ENCODE data around the gene TMEM203. TPM values are rescaled to one million over a fixed set of nuclear protein-coding genes. Genes with fewer than 3 reads are reported as not detected.

TMEM203 gene
- total RNA-seq, 2 donors from 2014 or later: 34.0 to 39.5 TPM

GRCh38 chr9:137231372-137232039 lies 26.1 kb upstream of the TMEM203 start:
- no peak overlapping the region for H3K27ac ChIP-seq (ENCODE audit: low read depth, low read length)
- H3K27me3 ChIP-seq (ENCODE audit: control insufficient read depth, insufficient read depth, low read length, poor library complexity, severe bottlenecking): no peaks in the 10 kb centered on the region
- Mint-ChIP-seq H3K4me1 (peaks cover 6% of the 10 kb centered on the region), H3K36me3 (ENCODE audit: low read depth) (no peaks in the 10 kb centered on the region), H3K9me3 (no peaks in the 10 kb centered on the region), H3K27ac (no peak overlapping the region), H3K4me3 (no peak overlapping the region), H3K27me3 (ENCODE audit: insufficient read depth) (no peaks in the 10 kb centered on the region)
- no peak for DNase-seq
- no peaks in the 10 kb centered on the region for H3K36me3 ChIP-seq (ENCODE audit: control insufficient read depth, insufficient read depth, low read length)
- no peaks in the 10 kb centered on the region for H3K9me3 ChIP-seq (ENCODE audit: control insufficient read depth, low read length)
- no peak overlapping the region for H3K9ac ChIP-seq (ENCODE audit: extremely low read depth, low read length, poor library complexity, severe bottlenecking)
- H3K4me1 ChIP-seq (ENCODE audit: control insufficient read depth, insufficient read depth, low read length): no peaks in the 10 kb centered on the region
- no peak for TF ChIP-seq CTCF (conservative IDR thresholded peaks at IDR 0.05)
- 91 to 92% methylated on average over 18 to 23 of the region's 23 CpGs for WGBS, 2 experiments (ENCODE audit: insufficient coverage in 1 of 2, insufficient read length in 1 of 2)
- no peak overlapping the region for H3K4me3 ChIP-seq (ENCODE audit: low read length)

GRCh38 chr9:137230705-137231371 lies 25.4 kb upstream of the TMEM203 start, which contains the start of gene SLC34A3:
TSS of gene SLC34A3 (plus strand) at chr9:137230901. CDS start at chr9:137231703, 802 bp downstream.
- H3K36me3 Mint-ChIP-seq (ENCODE audit: low read depth): no peaks in the 10 kb centered on the region
- DNase-seq: no peak
- H3K9me3 ChIP-seq (ENCODE audit: control insufficient read depth, low read length): no peaks in the 10 kb centered on the region
- no peaks in the 10 kb centered on the region for H3K36me3 ChIP-seq (ENCODE audit: control insufficient read depth, insufficient read depth, low read length)
- H3K27me3 ChIP-seq (ENCODE audit: control insufficient read depth, insufficient read depth, low read length, poor library complexity, severe bottlenecking): no peaks in the 10 kb centered on the region
- H3K27me3 Mint-ChIP-seq (ENCODE audit: insufficient read depth): no peaks in the 10 kb centered on the region
- H3K9me3 Mint-ChIP-seq: no peaks in the 10 kb centered on the region
- H3K27ac ChIP-seq (ENCODE audit: low read depth, low read length): no peak within 1 kb of the TSS
- H3K9ac ChIP-seq (ENCODE audit: extremely low read depth, low read length, poor library complexity, severe bottlenecking): no peak within 1 kb of the TSS
- TF ChIP-seq CTCF (conservative IDR thresholded peaks at IDR 0.05): no peak
- no peak within 1 kb of the TSS for H3K4me3 Mint-ChIP-seq
- no peaks in the 10 kb centered on the region for H3K4me1 ChIP-seq (ENCODE audit: control insufficient read depth, insufficient read depth, low read length)
- H3K4me3 ChIP-seq (ENCODE audit: low read length): no peak within 1 kb of the TSS
- 87 to 94% methylated on average over 8 to 14 of the region's 14 CpGs for WGBS, 2 experiments (ENCODE audit: insufficient coverage in 1 of 2, insufficient read length in 1 of 2)
- peaks cover 6% of the 10 kb centered on the region for H3K4me1 Mint-ChIP-seq
- no peak within 1 kb of the TSS for H3K27ac Mint-ChIP-seq

GRCh38 chr9:137229903-137230704 lies 24.7 kb upstream of the TMEM203 start:
- Histone ChIP-seq H3K27me3 (ENCODE audit: control insufficient read depth, insufficient read depth, low read length, poor library complexity, severe bottlenecking) (no peaks in the 10 kb centered on the region), H3K27ac (ENCODE audit: low read depth, low read length) (no peak overlapping the region), H3K9me3 (ENCODE audit: control insufficient read depth, low read length) (no peaks in the 10 kb centered on the region), H3K9ac (ENCODE audit: extremely low read depth, low read length, poor library complexity, severe bottlenecking) (no peak overlapping the region), H3K36me3 (ENCODE audit: control insufficient read depth, insufficient read depth, low read length) (no peaks in the 10 kb centered on the region), H3K4me1 (ENCODE audit: control insufficient read depth, insufficient read depth, low read length) (no peaks in the 10 kb centered on the region), H3K4me3 (ENCODE audit: low read length) (no peak overlapping the region)
- Mint-ChIP-seq H3K4me1 (peaks cover 2% of the 10 kb centered on the region), H3K36me3 (ENCODE audit: low read depth) (no peaks in the 10 kb centered on the region), H3K9me3 (no peaks in the 10 kb centered on the region), H3K27me3 (ENCODE audit: insufficient read depth) (no peaks in the 10 kb centered on the region), H3K27ac (no peak overlapping the region), H3K4me3 (no peak overlapping the region)
- WGBS, 2 experiments (ENCODE audit: insufficient coverage in 1 of 2, insufficient read length in 1 of 2): 85 to 88% methylated on average over 16 to 31 of the region's 31 CpGs
- no peak for DNase-seq
- TF ChIP-seq CTCF (conservative IDR thresholded peaks at IDR 0.05): no peak
